Stimulated activated CD8-positive, alpha-beta memory T cell treated with anti-CD3 and anti-CD28 coated beads, Interleukin-7, amount 100 ng/mL, for 4 hours (primary cell): ENCODE data around the gene GRAMD1B.

Source experiments
- DNase-seq, 2 donors: peaks; one replicate each; pipeline ENCODE4 v3.0.0-alpha.2; 2020; ENCODE audit warnings: low read depth in 2 of 2

Gene GRAMD1B

GRCh38 chr11:123409456-123410217, 20.4 kb upstream of the GRAMD1B start:
- no peak for DNase-seq

GRCh38 chr11:123410218-123410549, 19.9 kb upstream of the GRAMD1B start:
- no peak for DNase-seq

GRCh38 chr11:123413636-123414035, 16.4 kb upstream of the GRAMD1B start:
- no peak for DNase-seq

- no peak for DNase-seq
Observed at GRCh38 chr11:123416566-123416965, 13.5 kb upstream of the GRAMD1B start.

- no peak for DNase-seq
Observed at GRCh38 chr11:123418351-123419114, 11.5 kb upstream of the GRAMD1B start.

GRCh38 chr11:123419731-123420452, 10.2 kb upstream of the GRAMD1B start:
- DNase-seq, result no peak

- no peak for DNase-seq
Observed at GRCh38 chr11:123421589-123421988, 8.5 kb upstream of the GRAMD1B start.

GRCh38 chr11:123425367-123425766, 4.7 kb upstream of the GRAMD1B start:
- no peak for DNase-seq

GRCh38 chr11:123426789-123427188, 3.3 kb upstream of the GRAMD1B start:
- no peak for DNase-seq

- no peak for DNase-seq
Observed at GRCh38 chr11:123427405-123427804, 2.7 kb upstream of the GRAMD1B start.

- no peak for DNase-seq
Observed at GRCh38 chr11:123428116-123428715, 1.9 kb upstream of the GRAMD1B start.

GRCh38 chr11:123429336-123429735, 733 bp upstream of the GRAMD1B start:
- no peak for DNase-seq

- DNase-seq, result peak; percentile 15 to 36
Observed at GRCh38 chr11:123430721-123431497, 840 bp downstream of the GRAMD1B start.

GRCh38 chr11:123431619-123432018, 1.6 kb downstream of the GRAMD1B start:
- no peak for DNase-seq

GRCh38 chr11:123434262-123434661, 4.2 kb downstream of the GRAMD1B start:
- DNase-seq, result no peak

GRCh38 chr11:123434911-123435310, 4.8 kb downstream of the GRAMD1B start:
- no peak for DNase-seq

GRCh38 chr11:123437236-123437979, 7.3 kb downstream of the GRAMD1B start:
- no peak for DNase-seq

- no peak for DNase-seq
Observed at GRCh38 chr11:123438131-123438627, 8.1 kb downstream of the GRAMD1B start.

GRCh38 chr11:123439616-123440015, 9.5 kb downstream of the GRAMD1B start:
- no peak for DNase-seq

- no peak for DNase-seq
Observed at GRCh38 chr11:123441161-123441560, 11.1 kb downstream of the GRAMD1B start.
